Gastrocnemius medialis (tissue), 4 donors: ENCODE measurements around the gene DHPS. TPM values are rescaled to one million over a fixed set of nuclear protein-coding genes. Genes with fewer than 3 reads are reported as not detected.
"Not testable (repeated sequence)": the region's sequence is repeated elsewhere in the genome, so short reads cannot be mapped to it uniquely, and the experiment has no call there.

Experiments
- ATAC-seq, 2 donors: fragments of 150-250 bp; one replicate each; pipeline ENCODE4 v1.9.1; 2016
- DNase-seq, 2 donors: peaks; one replicate each; pipeline ENCODE4 v3.0.0-alpha.2; 2019
- H3K27ac ChIP-seq, 4 donors: fragments of 200-600 bp; sonication (generic); 1 replicate in 1 of 4; 2 replicates in 3 of 4; pipeline ENCODE4 v1.5.1; 2016 to 2018; ENCODE audit warnings: mild to moderate bottlenecking in 2 of 4, moderate library complexity in 1 of 4
- H3K27me3 ChIP-seq, 3 donors: fragments of 200-600 bp; sonication (generic) in 2 of 3; 1 replicate in 1 of 3; 2 replicates in 2 of 3; pipeline versions ENCODE4 v1.5.1 to v1.6.0; 2016 to 2019; ENCODE audit warnings: mild to moderate bottlenecking in 1 of 3, moderate library complexity in 1 of 3
- H3K36me3 ChIP-seq, 2 donors: fragments of 200-600 bp; sonication (generic) in 1 of 2; one replicate each; pipeline ENCODE4 v1.5.1; 2017 to 2018
- H3K4me1 ChIP-seq, 2 donors: fragments of 200-600 bp; sonication (generic) in 1 of 2; one replicate each; pipeline ENCODE4 v1.5.1; 2016 to 2017; ENCODE audit warnings: mild to moderate bottlenecking in 2 of 2
- H3K4me3 ChIP-seq, 4 donors: fragments of 200-600 bp; sonication (generic) in 3 of 4; 1 replicate in 1 of 4; 2 replicates in 3 of 4; pipeline ENCODE4 v1.5.1; 2016 to 2019; ENCODE audit warnings: mild to moderate bottlenecking in 2 of 4
- H3K9me3 ChIP-seq, 3 donors: fragments of 200-600 bp; sonication (generic) in 2 of 3; 1 replicate in 1 of 3; 2 replicates in 2 of 3; pipeline ENCODE4 v1.5.1; 2016 to 2019
- POLR2A ChIP-seq, 2 donors: fragments of 450-650 bp; IDR thresholded peaks; one replicate each; pipeline ENCODE4 v1.6.1; 2017; ENCODE audit warnings: antibody characterized with exemption in 2 of 2, mild to moderate bottlenecking in 2 of 2, moderate library complexity in 2 of 2
- in situ Hi-C, 4 donors: fragments of 200-750 bp; cut with MboI; loops; one replicate each; pipeline versions ENCODE4 v1.15.0 to v1.8.0; 2017; ENCODE audit warnings: low sequenced_read_pairs in 4 of 4
- intact Hi-C: fragments of 100-400 bp; cut with DNase I; formaldehyde crosslinking; loops from one replicate; pipeline ENCODE4 v1.15.1; 2023; ENCODE audit warnings: low total_unique reads
- total RNA-seq, 4 donors: library from RNA; depleted of rRNA; stranded (reverse); fragments of >200 nt; gene quantifications; one replicate each; pipeline versions ENCODE4 v1.1.0 to v1.2.3, GENCODE V29; 2016
- TF ChIP-seq, protein P1 (sequence below), 5 experiments: fragments of 450-650 bp in 3 of 5; fragments of 200-600 bp in 2 of 5; sonication (generic) in 2 of 5; IDR thresholded peaks in 4 of 5; conservative IDR thresholded peaks in 1 of 5; 1 replicate in 4 of 5; 2 replicates in 1 of 5; pipeline ENCODE4 v1.5.1; 2016 to 2019; ENCODE audit warnings: antibody characterized with exemption in 5 of 5, mild to moderate bottlenecking in 3 of 5, moderate library complexity in 3 of 5

Gene DHPS
- total RNA-seq, 4 donors from 2014 or later = 115 to 184 (median 127) TPM

DNA sequence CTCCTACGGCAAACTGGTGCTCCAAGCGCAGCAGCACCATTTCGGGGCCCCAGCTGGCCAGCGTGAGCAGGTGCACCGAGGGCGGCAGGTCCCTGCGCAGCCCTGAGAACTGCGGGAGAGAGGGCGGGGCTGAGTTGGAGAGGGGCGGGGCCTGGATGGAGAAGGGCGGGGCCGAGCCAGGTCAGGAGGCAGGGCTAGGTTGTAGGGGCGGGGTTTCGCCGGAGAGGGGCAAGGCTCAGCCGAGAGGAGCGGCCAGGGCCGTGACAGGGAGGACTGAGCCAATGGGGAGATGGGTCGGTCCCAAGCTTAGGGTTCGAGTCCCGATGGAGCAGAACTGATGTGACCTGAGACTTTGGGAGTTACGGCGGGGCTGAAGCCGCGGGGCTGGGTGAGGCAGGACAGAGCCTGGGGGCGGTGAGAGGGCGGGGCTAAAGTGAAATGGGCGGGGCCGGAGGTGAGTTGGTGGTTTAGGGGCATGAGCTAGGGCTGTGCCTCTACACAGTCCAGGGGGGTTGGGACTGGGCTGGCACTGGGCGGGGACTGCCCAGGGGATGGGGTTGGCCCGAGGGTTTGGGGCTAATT, 34.1 kb downstream of the DHPS start:
- ATAC-seq = peak; percentile 61 to 86
- Histone ChIP-seq H3K9me3 (no peaks in the 10 kb centered on the region), H3K4me1 (peaks cover 3 to 9% of the 10 kb centered on the region in 2 donors), H3K27me3 (no peaks in the 10 kb centered on the region), H3K4me3 (peak overlapping the region; percentile 27 to 56 (median 48)), H3K36me3 (peaks cover 0 to 3% of the 10 kb centered on the region in 2 donors), H3K27ac (no peak overlapping the region)
- TF ChIP-seq, protein P1, sequence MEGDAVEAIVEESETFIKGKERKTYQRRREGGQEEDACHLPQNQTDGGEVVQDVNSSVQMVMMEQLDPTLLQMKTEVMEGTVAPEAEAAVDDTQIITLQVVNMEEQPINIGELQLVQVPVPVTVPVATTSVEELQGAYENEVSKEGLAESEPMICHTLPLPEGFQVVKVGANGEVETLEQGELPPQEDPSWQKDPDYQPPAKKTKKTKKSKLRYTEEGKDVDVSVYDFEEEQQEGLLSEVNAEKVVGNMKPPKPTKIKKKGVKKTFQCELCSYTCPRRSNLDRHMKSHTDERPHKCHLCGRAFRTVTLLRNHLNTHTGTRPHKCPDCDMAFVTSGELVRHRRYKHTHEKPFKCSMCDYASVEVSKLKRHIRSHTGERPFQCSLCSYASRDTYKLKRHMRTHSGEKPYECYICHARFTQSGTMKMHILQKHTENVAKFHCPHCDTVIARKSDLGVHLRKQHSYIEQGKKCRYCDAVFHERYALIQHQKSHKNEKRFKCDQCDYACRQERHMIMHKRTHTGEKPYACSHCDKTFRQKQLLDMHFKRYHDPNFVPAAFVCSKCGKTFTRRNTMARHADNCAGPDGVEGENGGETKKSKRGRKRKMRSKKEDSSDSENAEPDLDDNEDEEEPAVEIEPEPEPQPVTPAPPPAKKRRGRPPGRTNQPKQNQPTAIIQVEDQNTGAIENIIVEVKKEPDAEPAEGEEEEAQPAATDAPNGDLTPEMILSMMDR (IDR thresholded peaks at IDR 0.05 in 4 of 5, conservative IDR thresholded peaks at IDR 0.05 in 1 of 5) = no peak
- no peak for TF ChIP-seq POLR2A (IDR thresholded peaks at IDR 0.05)
- DNase-seq = peak; percentile 21 to 62
- in situ Hi-C loops = no loop called here
- intact Hi-C loops = no loop called here

DNA sequence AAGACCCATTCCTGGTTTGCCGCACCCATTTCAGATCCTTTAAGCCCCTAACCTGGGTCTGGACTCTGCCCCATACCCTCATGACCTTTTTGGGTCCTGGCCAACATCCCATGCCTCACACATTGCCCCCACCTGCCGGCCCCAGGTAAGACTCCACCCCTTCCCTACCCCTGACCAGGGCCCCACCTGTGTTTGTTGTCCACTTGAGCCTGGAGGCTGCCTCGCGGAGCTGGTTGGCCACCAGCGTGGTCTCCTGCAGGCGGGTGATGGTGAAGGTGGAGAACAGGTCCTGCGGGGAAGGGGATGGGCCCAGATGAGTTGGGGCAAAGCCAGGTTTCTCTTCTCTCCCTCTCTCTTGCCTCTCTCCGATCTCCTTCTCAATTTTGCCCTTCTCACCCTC, 34.6 kb downstream of the DHPS start:
- H3K9me3 ChIP-seq = no peaks in the 10 kb centered on the region
- DNase-seq = no peak

DNA sequence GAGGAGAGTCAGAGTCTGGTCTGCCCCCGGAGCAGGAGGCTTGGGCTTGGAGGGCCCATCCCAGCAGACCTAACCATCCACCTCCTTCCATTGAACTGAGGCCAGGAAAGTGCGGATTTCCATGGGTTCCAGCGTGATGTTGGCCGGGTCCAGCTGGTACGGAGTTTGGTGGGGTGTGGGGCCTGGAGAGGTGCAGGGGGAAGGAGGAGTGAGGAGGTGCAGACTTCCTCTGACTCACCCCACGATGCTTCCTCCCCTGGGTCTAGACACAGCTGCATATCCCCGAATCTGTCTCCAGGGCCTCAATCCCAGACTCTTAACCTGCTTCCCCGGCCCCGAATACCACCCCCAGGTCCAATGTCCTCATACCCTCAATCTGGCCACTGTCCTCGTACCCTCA, 35.1 kb downstream of the DHPS start:
- in situ Hi-C loops (no loop called here), intact Hi-C loops (no loop called here)
- DNase-seq (no peak), ATAC-seq (no peak)
- Histone ChIP-seq H3K36me3 (no peaks in the 10 kb centered on the region), H3K4me1 (peaks cover 3 to 9% of the 10 kb centered on the region in 2 donors), H3K4me3 (no peak overlapping the region), H3K27me3 (no peaks in the 10 kb centered on the region), H3K27ac (no peak overlapping the region), H3K9me3 (no peaks in the 10 kb centered on the region)
- no peak for TF ChIP-seq POLR2A (IDR thresholded peaks at IDR 0.05)
- TF ChIP-seq, protein P1 (IDR thresholded peaks at IDR 0.05 in 4 of 5, conservative IDR thresholded peaks at IDR 0.05 in 1 of 5) = no peak

More for the DNA sequence above, 34.6 kb downstream of the DHPS start:
- H3K4me1 ChIP-seq = peaks cover 3 to 9% of the 10 kb centered on the region in 2 donors
- ATAC-seq = no peak
- H3K4me3 ChIP-seq = no peak overlapping the region
- TF ChIP-seq, protein P1 (IDR thresholded peaks at IDR 0.05 in 4 of 5, conservative IDR thresholded peaks at IDR 0.05 in 1 of 5) = no peak
- TF ChIP-seq POLR2A (IDR thresholded peaks at IDR 0.05) = no peak
- intact Hi-C loops = no loop called here
- no peak overlapping the region for H3K27ac ChIP-seq
- H3K36me3 ChIP-seq = no peaks in the 10 kb centered on the region
- no peaks in the 10 kb centered on the region for H3K27me3 ChIP-seq
- in situ Hi-C loops = no loop called here

DNA sequence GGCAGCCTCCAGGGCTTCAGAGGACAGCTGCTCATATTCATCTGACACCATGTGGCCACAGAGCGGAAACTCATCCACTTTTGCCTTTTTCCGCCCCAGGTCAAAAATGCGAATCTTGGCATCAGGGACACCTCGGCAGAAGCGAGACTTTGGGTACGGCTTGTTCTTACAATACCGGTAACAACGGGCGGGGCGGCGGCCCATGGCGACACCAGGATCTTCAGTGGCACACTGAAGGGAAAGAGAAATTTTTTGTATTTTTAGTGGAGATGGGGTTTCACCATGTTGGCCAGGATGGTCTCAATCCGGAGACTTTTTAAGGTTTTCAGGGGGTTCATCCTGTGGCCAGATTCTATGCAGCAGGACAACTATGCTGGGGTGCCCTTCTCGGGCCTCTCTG, 38.0 kb downstream of the DHPS start:
- DNase-seq, ATAC-seq, H3K27me3 ChIP-seq, H3K4me3 ChIP-seq, H3K27ac ChIP-seq, intact Hi-C loops, H3K36me3 ChIP-seq, H3K9me3 ChIP-seq, in situ Hi-C loops: not testable (repeated sequence)
- H3K4me1 ChIP-seq = peaks cover 8 to 11% of the 10 kb centered on the region in 2 donors

DNA sequence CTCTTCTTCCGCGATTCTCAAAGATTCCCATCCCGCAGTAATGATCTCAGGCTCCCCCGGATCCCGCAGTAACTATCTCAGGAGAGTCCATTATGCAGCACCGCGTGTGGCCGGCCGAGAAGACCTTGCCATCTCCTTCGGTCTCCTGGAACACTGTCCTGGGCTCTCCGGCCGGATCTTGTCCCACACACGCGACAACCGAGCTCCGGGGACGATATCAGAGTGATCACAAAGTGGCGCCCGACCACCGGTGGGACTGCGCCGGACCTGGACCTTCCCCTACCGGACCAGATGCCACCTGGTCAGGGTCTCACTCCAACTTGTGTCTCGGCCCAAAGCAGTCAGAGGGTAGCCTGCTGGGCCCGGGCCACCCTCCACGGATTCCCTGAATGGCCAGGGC, 39.2 kb downstream of the DHPS start:
- Histone ChIP-seq H3K4me1 (peaks cover 2 to 5% of the 10 kb centered on the region in 2 donors), H3K4me3 (no peak overlapping the region), H3K27me3 (no peaks in the 10 kb centered on the region), H3K9me3 (no peaks in the 10 kb centered on the region), H3K27ac (no peak overlapping the region), H3K36me3 (no peaks in the 10 kb centered on the region)
- in situ Hi-C loops = no loop called here
- ATAC-seq = no peak
- TF ChIP-seq POLR2A (IDR thresholded peaks at IDR 0.05) = no peak
- TF ChIP-seq, protein P1 (IDR thresholded peaks at IDR 0.05 in 4 of 5, conservative IDR thresholded peaks at IDR 0.05 in 1 of 5) = no peak
- DNase-seq = no peak
- intact Hi-C loops = no loop called here
